Breast epithelium (tissue), 4 donors: ENCODE data around the gene TOR1A. TPM values are rescaled to one million over a fixed set of nuclear protein-coding genes. Genes with fewer than 3 reads are reported as not detected.

ENCODE experiments used
- DNase-seq, 2 donors: peaks; one replicate each; pipeline ENCODE4 v3.0.0-alpha.2; 2019; ENCODE audit warnings: low spot score in 2 of 2
- H3K27ac ChIP-seq, 2 donors: fragments of 200-600 bp; sonication (generic) in 1 of 2; one replicate each; pipeline ENCODE4 v1.5.1; 2016 to 2019; ENCODE audit warnings: mild to moderate bottlenecking in 1 of 2
- H3K27me3 ChIP-seq, 2 donors: fragments of 200-600 bp; sonication (generic) in 1 of 2; one replicate each; pipeline versions ENCODE4 v1.5.1 to v1.6.0; 2017 to 2019; ENCODE audit warnings: control low read depth in 1 of 2, mild to moderate bottlenecking in 1 of 2
- H3K36me3 ChIP-seq: fragments of 200-600 bp; one replicate; pipeline ENCODE4 v1.5.1; 2019
- H3K4me1 ChIP-seq, 2 donors: fragments of 200-600 bp; sonication (generic); one replicate each; pipeline ENCODE4 v1.5.1; 2016 to 2019; ENCODE audit warnings: control low read depth in 1 of 2
- H3K4me3 ChIP-seq, 3 donors: fragments of 200-600 bp; sonication (generic); 1 replicate in 2 of 3; 2 replicates in 1 of 3; pipeline ENCODE4 v1.5.1; 2016 to 2019; ENCODE audit warnings: mild to moderate bottlenecking in 3 of 3, moderate library complexity in 2 of 3
- H3K9me3 ChIP-seq, 2 donors: fragments of 200-600 bp; sonication (generic) in 1 of 2; one replicate each; pipeline ENCODE4 v1.5.1; 2016 to 2019; ENCODE audit warnings: control low read depth in 1 of 2
- CTCF ChIP-seq, 3 donors: fragments of 450-650 bp; IDR thresholded peaks; one replicate each; pipeline ENCODE4 v1.5.1; 2016 to 2017; ENCODE audit warnings: antibody characterized with exemption in 3 of 3, mild to moderate bottlenecking in 3 of 3, moderate library complexity in 3 of 3
- POLR2A ChIP-seq: fragments of 450-650 bp; IDR thresholded peaks from one replicate; pipeline ENCODE4 v1.6.1; 2016; ENCODE audit warnings: antibody characterized with exemption, mild to moderate bottlenecking, moderate library complexity
- POLR2AphosphoS5 ChIP-seq, 3 donors: sonication (generic); formaldehyde crosslinking; IDR thresholded peaks; one replicate each; pipeline ENCODE4 v1.6.1; 2017; ENCODE audit warnings: antibody characterized with exemption in 3 of 3
- intact Hi-C: fragments of 100-400 bp; cut with DNase I; formaldehyde crosslinking; loops from one replicate; pipeline ENCODE4 v1.15.1; 2023; ENCODE audit warnings: low total_unique reads
- total RNA-seq, 3 donors: library from RNA; depleted of rRNA; stranded (reverse); fragments of >200 nt; gene quantifications; one replicate each; pipeline ENCODE4 v1.1.0, GENCODE V29; 2016

Gene TOR1A
- total RNA-seq, 3 donors from 2014 or later, result 54.4 to 60.7 (median 57.8) TPM

- Histone ChIP-seq H3K27ac (no peak overlapping the region), H3K4me3 (no peak overlapping the region), H3K9me3 (no peaks in the 10 kb centered on the region), H3K27me3 (no peaks in the 10 kb centered on the region), H3K4me1 (no peaks in the 10 kb centered on the region), H3K36me3 (no peaks in the 10 kb centered on the region)
- intact Hi-C loops, result loop anchor here (5.0 kb wide), 1 partner anchor 365 kb away; no protein-coding TSS in a partner anchor
- DNase-seq, result no peak
- TF ChIP-seq POLR2A, result no peak
- no peak for TF ChIP-seq CTCF (IDR thresholded peaks at IDR 0.05)
- no peak for TF ChIP-seq POLR2AphosphoS5 (IDR thresholded peaks at IDR 0.05)
Measured at GRCh38 chr9:129857207-129857606, 33.3 kb upstream of the TOR1A start.

GRCh38 chr9:129854588-129855110 lies 30.7 kb upstream of the TOR1A start:
- no peak for DNase-seq
- Histone ChIP-seq H3K27me3 (no peaks in the 10 kb centered on the region), H3K4me1 (no peaks in the 10 kb centered on the region), H3K27ac (no peak overlapping the region), H3K36me3 (peaks cover 4% of the 10 kb centered on the region), H3K4me3 (no peak overlapping the region), H3K9me3 (no peaks in the 10 kb centered on the region)
- TF ChIP-seq POLR2A, result no peak
- no peak for TF ChIP-seq POLR2AphosphoS5 (IDR thresholded peaks at IDR 0.05)
- no peak for TF ChIP-seq CTCF (IDR thresholded peaks at IDR 0.05)
- intact Hi-C loops, result loop anchor here (5.0 kb wide), 1 partner anchor 368 kb away; no protein-coding TSS in a partner anchor

GRCh38 chr9:129853614-129854013 lies 29.7 kb upstream of the TOR1A start:
- H3K27me3 ChIP-seq, result no peaks in the 10 kb centered on the region
- H3K27ac ChIP-seq, result no peak overlapping the region
- H3K4me1 ChIP-seq, result no peaks in the 10 kb centered on the region
- no peak for TF ChIP-seq POLR2AphosphoS5 (IDR thresholded peaks at IDR 0.05)
- TF ChIP-seq CTCF (IDR thresholded peaks at IDR 0.05), result no peak
- TF ChIP-seq POLR2A, result no peak
- peaks cover 4% of the 10 kb centered on the region for H3K36me3 ChIP-seq
- no peak overlapping the region for H3K4me3 ChIP-seq
- H3K9me3 ChIP-seq, result no peaks in the 10 kb centered on the region
- no peak for DNase-seq
- intact Hi-C loops, result no loop called here

GRCh38 chr9:129852579-129852978 lies 28.6 kb upstream of the TOR1A start:
- H3K4me1 ChIP-seq, result no peaks in the 10 kb centered on the region
- H3K9me3 ChIP-seq, result no peaks in the 10 kb centered on the region
- TF ChIP-seq POLR2A, result no peak
- TF ChIP-seq CTCF (IDR thresholded peaks at IDR 0.05), result no peak
- TF ChIP-seq POLR2AphosphoS5 (IDR thresholded peaks at IDR 0.05), result no peak
- no peak overlapping the region for H3K27ac ChIP-seq
- peaks cover 4% of the 10 kb centered on the region for H3K36me3 ChIP-seq
- no peak for DNase-seq
- no peak overlapping the region for H3K4me3 ChIP-seq
- intact Hi-C loops, result no loop called here
- H3K27me3 ChIP-seq, result no peaks in the 10 kb centered on the region

GRCh38 chr9:129851821-129852220 lies 27.9 kb upstream of the TOR1A start:
- intact Hi-C loops, result no loop called here
- no peak overlapping the region for H3K27ac ChIP-seq
- DNase-seq, result no peak

More at GRCh38 chr9:129851821-129852220, 27.9 kb upstream of the TOR1A start:
- Histone ChIP-seq H3K9me3 (no peaks in the 10 kb centered on the region), H3K4me3 (no peak overlapping the region), H3K27me3 (no peaks in the 10 kb centered on the region), H3K4me1 (no peaks in the 10 kb centered on the region), H3K36me3 (peaks cover 4% of the 10 kb centered on the region)
- no peak for TF ChIP-seq POLR2A
